ENCODE results near the gene ALDH4A1.
"Not testable (repeated sequence)": the region's sequence is repeated elsewhere in the genome, so short reads cannot be mapped to it uniquely, and the experiment has no call there.

ALDH4A1 gene

DNA sequence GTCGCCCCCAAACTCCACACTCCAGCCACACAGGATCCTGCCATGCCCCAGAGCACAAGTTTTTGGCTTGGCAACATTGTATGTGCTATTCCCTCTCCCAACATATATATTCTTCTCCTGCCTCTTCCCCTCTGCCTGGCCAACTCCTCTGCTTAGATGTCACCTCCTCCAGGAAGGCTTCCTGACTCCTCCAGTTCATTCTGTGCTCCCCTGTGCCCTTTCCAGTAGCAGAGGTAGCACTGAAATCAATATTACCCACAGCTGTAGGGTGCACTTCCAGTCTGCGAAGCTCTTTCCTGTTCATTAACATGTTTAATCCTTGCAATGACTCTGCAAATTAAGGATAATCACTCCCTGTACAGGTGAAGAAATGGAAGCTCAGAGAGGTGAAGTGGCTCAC is 21.2 kb downstream of the ALDH4A1 start:
- in situ Hi-C loops (cut with HindIII; ENCODE audit: low sequenced_read_pairs), result no loop called here

DNA sequence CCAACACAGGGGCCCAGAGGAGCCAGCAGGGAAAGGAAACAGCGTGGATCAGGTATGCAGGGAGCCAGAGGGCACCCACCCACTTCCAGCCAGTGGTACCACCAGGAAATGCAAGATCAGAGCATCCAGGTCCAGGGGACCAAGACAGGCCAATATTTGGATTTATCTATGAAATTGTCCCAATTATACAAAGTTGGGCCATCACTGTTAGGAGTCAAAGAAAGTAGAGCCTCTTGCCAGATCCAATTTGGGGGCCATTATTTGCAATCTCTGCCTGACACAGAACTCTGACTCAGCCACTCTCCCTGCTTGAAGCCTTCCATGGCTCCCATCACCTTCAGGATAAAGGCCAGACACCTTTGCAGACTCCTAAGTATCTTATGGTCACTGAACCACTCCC is 21.8 kb downstream of the ALDH4A1 start:
- in situ Hi-C loops (cut with HindIII; ENCODE audit: low sequenced_read_pairs), result no loop called here

DNA sequence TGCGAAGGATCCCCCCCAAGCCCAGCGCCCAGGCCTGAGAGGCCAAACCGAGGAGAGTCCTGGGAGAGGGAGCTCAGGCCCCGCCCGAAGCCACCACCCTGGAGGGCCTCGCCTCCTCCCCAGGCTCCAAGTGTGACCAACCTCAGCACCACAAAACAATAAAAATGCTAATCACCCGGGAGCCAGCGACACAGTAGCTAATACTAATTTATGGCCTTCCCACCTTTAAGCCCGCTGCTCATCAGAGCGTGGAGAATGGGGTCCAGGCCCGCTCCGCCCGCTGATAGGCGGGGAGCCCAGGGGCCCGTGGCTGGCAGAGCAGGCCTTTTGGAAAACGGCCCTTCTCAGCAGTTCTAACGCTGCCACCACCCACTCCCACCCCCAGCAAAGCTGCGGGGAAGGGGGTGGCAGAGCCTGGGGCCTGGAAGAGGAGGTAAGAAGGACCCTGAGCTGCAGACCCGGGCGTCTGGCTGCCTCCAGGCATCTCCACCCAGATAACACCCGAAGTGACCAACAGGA is 22.5 kb downstream of the ALDH4A1 start:
- in situ Hi-C loops (cut with HindIII; ENCODE audit: low sequenced_read_pairs), result no loop called here

DNA sequence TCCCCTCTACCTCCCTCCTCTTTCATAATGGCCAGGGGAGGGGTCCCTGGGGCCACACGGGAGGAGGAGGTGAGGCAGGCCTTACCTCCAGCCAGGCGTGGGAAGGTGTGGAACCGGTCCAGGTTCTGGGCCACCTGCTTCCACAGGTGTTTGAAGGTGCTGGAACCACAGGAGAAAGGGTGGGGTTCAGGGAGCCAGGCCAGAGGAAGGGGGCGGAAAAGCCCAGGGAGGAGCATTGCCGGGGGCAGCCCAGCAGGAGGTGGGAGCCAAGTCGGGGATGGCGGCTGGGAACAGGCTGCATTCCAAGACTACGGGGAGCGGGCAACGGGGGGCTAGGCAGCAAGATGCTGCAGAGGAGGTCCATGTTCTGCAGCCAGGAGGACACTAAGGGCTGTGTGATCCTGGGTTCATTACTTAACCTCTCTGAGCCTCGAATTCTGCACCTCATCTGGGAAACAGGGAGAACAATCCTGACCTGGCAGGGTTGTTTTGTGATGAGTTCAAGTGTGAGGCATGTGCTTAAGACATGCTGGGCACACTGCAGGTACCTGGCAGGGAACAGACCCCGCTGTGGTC is 23.1 kb downstream of the ALDH4A1 start:
- in situ Hi-C loops (cut with HindIII; ENCODE audit: low sequenced_read_pairs), result no loop called here

DNA sequence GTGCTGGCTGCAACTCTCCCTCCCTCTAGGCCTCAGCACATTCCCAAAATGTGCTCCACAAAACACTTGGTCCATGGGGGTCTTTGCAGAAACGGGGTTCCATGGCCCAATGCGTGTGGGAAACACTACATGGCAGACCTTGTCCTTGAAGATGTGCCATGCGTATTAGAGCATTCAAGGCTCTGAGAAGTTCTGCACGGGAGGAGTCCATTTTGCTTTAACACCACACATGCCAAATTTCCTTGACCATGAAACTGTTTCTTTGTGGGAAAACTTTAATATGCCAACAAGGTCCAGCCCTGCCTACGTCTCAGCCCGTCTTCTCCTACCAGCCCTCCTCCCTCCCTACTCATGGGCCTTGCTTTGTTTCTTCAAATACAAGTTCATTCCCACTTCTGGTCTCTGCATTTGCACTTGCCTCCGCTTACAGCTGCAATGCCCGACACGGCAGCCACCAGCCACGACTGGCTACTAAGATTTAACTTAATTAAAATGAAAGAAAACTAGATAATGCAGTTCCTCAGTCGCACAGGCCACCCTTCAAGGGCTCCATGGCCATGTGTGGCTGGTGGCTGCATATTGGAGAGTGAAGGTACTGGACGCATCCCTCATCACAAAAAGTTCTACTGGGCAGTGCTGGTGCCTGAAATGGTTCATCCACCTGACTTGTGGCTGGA is 23.7 kb downstream of the ALDH4A1 start:
- in situ Hi-C loops (cut with HindIII; ENCODE audit: low sequenced_read_pairs), result no loop called here

DNA sequence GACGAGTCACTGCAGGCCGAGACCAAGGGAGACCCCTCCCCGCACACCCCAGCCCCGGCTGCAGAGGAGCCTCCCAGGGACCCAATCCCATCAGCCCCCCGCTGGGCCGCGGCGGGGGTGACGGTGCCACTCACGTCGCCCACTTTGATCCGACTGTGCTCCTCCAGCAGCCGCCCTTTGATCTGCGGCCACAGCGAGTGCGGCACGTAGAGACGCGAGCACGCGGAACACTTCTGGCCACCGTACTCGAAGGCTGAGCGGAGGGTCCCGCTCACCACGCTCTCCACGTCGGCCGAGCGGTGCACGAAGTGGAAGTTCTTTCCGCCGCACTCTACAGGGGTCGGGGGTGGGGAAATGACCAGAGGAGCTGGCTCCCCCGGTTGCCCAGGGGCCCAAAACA is 25.1 kb downstream of the ALDH4A1 start:
- in situ Hi-C loops (cut with HindIII; ENCODE audit: low sequenced_read_pairs), result no loop called here

DNA sequence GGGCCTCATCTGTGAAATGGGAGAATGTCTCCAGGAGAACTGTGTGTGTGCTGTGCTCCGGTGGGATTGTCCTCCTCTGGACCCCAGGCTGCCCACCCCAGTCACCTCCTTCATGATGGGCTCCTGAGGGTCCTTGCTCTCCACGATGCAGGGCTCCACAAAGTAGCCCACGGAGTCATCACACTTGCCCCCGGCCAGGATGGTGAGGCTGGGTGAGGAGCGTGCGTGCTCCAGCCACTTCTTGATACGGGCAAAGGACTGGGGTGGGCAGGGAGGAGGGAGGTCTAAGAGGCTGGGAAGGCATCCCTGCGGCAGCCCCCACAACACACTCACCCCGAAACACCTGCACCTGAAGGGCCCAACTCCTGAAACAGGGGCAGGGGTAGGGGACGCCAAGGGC is 26.1 kb downstream of the ALDH4A1 start:
- in situ Hi-C loops (cut with HindIII; ENCODE audit: low sequenced_read_pairs), result no loop called here

DNA sequence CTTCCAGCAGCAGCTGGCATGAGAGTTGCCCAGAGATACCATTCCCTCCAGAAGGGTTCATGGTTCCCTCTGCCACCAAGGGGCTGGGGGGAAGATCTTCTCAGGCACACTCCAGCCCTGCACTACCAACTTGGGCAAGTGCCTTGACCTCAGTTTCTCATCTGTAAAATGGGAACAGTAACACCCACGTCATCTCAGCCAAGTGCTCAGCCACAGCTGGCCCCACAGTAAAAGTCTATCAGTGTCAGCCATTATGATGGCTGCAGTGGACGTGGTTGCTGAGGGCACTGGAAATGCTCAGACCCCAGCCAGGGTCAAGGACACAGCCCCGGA is 26.6 kb downstream of the ALDH4A1 start:
- in situ Hi-C loops (cut with HindIII; ENCODE audit: low sequenced_read_pairs), result no loop called here

DNA sequence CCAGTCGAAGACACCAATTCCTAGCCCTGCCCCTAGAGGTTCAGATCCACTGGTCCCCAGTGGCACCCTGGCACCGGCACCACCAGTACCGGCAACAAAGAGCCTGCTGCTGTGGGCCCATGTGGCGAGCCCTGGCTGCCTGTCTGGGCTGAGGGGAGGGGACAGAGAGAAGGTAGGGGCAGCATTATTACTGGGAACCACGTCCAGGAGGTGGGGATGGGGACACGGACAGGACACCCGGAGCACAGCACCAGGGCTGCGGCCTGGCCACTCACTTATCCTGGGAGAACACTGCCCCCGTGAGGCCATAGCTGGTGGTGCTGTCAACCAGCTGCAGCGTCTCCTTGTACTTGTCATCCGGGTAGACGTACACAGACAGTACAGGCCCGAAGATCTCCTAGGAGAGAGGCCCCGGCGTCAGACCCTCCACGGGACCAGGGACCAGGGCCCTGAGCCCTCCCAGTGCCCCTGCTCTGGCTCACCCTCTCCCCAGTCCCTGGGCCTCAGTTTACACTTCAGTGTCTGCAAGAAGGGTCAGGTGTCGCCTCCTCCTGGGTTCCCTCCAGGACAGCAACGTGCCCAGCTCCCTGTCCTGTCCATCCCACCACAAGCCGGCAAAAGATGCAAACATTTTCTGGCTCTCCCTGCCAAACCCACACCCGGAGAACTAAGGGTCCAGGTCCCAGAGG is 27.1 kb downstream of the ALDH4A1 start:
- in situ Hi-C loops (cut with HindIII; ENCODE audit: low sequenced_read_pairs), result no loop called here

DNA sequence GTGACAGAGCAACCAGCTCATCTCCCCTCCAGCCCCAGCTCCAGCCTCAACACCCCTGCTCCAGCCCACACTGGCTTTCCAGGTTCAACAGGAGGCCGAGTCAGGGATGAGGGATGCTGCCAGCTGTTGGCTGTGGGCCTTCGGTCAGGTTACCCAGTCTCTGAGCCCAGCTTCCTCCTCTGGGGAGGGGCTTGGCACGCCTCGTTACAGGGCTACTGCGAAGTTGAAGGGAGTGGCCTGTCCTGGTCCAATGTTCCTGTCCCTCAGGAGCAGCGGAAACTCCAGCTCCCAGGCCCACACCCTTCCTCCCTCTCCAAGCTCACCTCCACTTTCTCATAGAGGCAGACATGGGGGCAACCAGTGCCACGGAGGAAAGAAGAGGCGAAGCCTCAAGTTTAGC is 27.8 kb downstream of the ALDH4A1 start:
- in situ Hi-C loops (cut with HindIII; ENCODE audit: low sequenced_read_pairs), result no loop called here

DNA sequence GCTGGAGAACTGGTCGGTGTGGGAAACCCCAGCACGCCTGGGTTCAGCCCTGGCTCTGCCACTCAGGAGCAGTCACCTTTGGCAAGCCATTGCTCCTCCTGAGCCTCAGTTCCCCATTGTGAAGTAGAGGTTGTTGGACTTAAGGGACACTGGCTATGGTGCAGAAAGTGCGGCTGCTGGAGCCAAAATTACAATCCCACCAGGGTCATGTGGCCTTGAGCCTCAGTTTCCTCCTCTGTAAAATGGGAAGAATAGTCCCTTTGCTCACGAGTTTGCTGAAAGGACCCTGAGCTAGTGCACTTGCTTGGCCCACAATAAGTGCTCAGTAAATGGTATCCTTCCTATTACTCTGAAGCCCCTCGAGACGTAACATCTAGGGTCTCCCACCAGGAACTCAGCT is 28.3 kb downstream of the ALDH4A1 start:
- in situ Hi-C loops (cut with HindIII; ENCODE audit: low sequenced_read_pairs), result no loop called here

DNA sequence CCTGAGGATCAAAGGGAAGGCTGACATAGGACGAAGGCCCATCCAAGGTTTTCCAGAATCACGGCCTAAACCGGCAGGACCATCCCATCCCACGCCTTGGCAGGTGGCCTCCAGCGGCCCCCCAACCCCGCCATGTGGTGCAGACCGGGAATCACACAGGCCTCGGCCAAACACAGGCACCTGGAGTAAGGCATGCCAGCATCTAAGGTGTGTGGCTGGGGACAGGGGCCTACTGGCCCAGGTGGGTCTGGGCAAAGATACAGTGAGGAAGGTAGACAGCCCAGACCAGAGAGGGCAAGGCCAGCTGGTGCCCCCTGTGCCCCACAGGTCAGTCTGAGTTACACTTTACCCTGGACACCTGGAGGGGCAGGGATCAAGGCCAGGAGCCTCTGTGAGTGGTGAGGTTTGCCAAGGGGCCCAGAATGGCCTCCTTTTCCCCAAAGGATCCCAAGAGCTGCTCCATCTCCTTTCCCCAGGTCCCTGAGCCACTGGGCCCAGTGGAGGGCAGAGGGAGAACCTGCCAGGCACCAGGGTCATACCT is 30.2 kb downstream of the ALDH4A1 start:
- in situ Hi-C loops (cut with HindIII; ENCODE audit: low sequenced_read_pairs), result no loop called here

DNA sequence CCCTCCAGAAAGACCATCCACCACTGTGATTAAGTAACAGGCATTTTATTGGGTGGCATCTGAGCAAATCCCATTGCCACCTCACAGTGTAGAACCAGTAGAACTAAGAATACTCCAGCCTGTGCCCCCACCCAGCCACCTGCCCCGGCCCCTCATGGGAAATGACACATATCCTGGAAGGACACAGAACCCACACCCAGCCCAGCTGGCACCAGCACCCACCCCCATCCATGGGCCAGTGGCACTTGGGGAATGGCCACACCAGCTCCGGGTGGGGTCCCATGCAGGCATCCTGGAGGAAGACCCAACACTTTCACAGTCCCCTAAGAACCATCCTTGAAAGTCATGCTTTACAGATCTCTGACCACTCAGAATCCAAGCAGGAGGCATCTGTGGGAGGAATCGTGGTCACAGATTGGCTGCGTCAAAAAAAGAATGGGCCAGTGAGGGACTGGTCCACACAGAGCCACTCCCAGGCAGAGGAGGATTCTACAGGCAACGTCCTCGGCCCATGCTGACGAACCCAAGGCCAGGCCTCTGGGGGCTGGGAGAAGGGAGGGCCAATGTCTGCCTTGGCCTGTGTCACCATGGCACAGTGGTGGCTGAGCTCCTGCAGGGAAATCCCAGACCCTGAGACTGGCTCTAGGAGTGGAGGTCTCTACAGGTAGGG is 30.8 kb downstream of the ALDH4A1 start:
- in situ Hi-C loops (cut with HindIII; ENCODE audit: low sequenced_read_pairs), result no loop called here

DNA sequence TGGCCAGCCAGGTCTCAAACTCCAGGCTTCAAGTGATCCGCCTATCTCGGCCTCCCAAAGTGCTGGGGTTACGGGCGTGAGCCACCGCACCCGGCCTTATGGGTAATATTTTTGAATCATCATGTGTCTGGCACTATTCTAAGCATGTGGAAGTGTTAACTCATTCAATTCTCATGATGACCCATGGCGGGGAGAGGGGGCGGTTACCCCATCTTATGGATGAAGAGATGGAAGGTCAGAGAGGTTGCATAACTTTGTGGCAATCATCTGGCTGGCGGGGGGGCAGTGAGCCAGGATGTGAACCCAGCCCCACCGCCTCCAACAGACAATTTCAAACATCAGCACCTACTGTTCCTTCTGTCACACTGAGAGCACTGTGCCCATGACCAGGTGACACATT is 31.4 kb downstream of the ALDH4A1 start:
- in situ Hi-C loops (cut with HindIII; ENCODE audit: low sequenced_read_pairs), result no loop called here

DNA sequence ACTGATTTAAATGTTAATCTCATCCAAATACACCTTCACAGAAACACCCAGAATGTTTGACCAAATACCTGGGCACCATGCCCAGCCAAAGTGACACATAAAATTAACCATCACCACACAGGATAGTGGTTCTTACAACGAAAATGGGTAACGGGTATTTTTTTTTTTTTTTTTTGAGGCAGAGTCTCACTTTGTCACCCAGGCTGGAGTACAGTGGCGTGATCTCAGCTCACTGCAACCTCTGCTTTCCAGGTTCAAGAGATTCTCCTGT is 31.8 kb downstream of the ALDH4A1 start:
- in situ Hi-C loops (cut with HindIII; ENCODE audit: low sequenced_read_pairs), result not testable (repeated sequence)

DNA sequence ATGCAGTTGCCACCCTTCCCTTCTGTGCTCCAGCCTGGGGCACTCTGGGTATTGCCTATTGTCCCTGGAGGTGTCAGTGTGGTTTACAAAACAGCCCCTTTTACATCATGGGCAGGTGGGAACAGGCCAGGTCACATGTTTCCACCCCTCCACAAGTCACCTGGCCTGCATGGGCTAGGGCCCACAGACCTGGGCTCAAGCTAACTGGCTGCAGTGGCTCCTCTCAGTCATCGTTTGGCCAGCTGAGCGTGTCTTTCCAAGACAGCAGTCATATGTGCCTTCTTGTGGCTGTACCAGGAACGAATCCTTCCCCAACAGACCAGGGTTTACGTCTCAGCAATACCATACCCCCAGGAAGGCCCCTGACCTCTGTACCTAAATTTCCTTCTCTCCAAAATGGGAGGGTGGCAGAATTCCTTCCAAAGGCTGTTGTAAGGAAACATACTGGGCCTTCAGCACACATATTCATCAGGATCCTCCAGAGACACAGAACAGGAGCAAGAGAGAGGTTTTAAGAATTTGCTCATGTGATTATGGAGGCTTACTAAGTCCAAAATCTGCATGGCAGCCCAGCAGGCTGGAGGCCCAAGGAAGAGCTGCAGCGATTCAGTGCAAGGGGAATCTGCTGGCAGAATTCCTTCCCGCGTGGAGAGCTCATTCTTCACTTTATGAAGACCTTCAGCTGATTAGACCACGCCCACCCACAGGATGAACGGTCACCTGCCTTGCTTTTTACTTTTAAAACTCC is 32.3 kb downstream of the ALDH4A1 start:
- in situ Hi-C loops (cut with HindIII; ENCODE audit: low sequenced_read_pairs), result no loop called here

DNA sequence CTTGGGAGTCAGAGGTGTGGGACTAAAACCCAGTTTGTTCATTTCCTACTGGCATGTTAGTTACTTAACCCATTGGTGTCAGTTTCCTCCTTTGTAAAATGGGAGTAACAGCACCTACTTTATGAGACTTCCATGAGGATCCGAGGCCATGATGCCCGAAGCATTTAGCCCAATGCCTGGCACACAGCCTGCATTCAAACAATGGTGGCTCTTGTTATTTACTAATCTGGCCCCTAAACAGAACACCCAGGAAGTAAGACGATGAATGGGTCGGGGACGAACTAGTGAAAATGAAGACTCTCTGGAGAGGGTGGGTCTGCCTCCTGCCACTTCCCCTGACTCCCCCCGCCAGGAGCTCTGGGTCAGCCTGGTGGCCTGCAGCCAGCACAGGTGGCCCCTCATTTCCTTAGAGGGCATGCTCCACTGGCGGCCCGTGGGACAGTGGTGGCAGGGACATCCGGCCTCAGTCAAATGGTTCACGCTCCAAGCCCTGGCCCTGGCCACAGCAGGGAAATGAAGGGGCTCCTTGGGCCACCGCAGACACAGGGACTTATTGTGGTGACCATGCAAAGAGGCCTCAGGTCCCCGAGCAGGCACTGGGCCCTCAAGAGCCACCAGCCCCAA is 33.4 kb downstream of the ALDH4A1 start:
- in situ Hi-C loops (cut with HindIII; ENCODE audit: low sequenced_read_pairs), result no loop called here

DNA sequence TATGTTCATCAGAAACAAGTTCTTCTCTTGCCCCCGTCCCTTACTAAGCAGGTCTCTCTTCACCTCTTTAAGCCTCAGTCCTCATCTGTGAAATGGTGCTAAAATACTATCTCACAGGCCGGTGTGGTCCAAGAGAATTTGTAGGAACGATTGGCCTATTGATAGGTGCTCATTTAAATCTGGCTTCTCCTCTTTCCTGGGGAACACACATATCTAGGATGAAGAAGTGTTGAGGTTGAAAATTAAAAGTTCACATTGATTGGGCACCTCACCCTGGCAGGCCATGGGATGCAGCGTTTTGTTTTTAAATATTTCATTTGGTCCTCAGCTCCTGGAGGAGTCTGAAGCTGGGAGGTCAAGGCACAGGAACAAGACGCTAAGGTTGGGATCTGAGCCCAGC is 34.0 kb downstream of the ALDH4A1 start:
- in situ Hi-C loops (cut with HindIII; ENCODE audit: low sequenced_read_pairs), result no loop called here

DNA sequence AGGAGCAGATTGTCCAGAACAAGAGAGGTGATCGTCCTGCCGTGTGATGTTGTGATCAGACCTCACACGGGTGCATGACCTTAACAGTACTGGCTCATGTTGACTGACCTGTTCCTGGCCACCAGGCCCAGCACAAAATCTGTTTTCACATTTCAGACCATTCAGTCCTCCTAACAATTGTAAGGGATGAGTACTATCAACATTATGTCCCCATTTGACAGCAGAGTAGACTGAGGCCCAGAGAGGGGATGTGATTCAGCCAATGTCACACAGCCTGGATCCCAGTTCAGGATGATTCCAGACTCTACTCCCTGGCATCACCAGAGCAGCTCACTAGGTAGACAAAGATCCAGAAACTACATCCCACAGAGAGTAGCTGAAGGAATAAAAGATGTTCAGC is 35.5 kb downstream of the ALDH4A1 start:
- in situ Hi-C loops (cut with HindIII; ENCODE audit: low sequenced_read_pairs), result no loop called here

DNA sequence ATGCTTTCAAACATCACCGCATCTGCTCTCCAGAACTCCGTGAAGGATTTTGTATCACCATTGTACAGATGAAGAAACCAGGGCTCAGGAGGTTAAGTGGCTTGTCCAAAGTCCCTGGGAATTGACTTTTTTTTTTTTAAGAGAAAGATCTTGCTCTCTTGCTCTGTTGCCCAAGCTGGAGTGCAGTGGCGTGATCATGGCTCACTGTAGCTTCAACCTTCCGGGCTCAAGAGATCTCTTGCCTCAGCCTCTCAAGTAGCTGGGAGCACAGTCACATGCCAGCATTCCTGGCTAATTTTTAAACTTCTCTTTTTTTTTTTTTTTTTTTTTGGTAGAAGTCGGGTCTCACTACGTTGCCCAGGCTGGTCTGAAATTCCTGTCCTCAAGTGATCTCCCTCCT is 36.0 kb downstream of the ALDH4A1 start:
- in situ Hi-C loops (cut with HindIII; ENCODE audit: low sequenced_read_pairs), result no loop called here

DNA sequence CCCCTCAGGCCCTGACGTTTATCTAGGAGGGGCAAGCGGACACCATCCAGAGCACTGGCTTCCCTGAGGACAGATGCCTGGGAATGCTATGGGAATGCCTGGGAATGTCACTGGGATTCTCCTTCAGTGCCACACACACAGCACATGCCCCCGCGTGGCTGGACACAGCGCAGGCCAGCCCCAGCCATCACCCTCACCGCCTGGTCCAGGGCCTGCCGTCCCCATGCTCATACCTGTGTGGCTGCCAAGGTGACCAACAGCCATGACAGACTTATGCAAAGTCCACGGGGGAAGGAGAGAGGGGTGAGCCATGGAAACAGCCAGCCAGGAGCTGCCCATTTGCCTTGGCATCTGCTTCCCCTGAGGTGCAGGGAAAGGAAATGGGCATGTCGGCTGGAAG is 37.2 kb downstream of the ALDH4A1 start:
- in situ Hi-C loops (cut with HindIII; ENCODE audit: low sequenced_read_pairs), result no loop called here

All from DLD1 (cell line).